Activated CD8-positive, alpha-beta memory T cell treated with anti-CD3 and anti-CD28 coated beads, Interleukin-2, amount 50 U/mL, for 24 hours (primary cell): ENCODE results near the gene KCNA10.

ENCODE experiments used
- DNase-seq: peaks from one replicate; pipeline ENCODE4 v3.0.0-alpha.2; 2020; ENCODE audit errors: extremely low read depth

KCNA10 gene

GRCh38 chr1:110519125-110519810 lies at the start of gene KCNA10:
Gene KCNA10 (minus strand): TSS chr1:110519175. CDS start chr1:110518787, 388 bp downstream.
- DNase-seq, result no peak

- no peak for DNase-seq
Observed at GRCh38 chr1:110566836-110567235, 47.9 kb upstream of the KCNA10 start.

- no peak for DNase-seq
Observed at GRCh38 chr1:110565565-110565964, 46.6 kb upstream of the KCNA10 start.

- DNase-seq, result no peak
Observed at GRCh38 chr1:110563089-110563488, 44.1 kb upstream of the KCNA10 start.

GRCh38 chr1:110561596-110561995 lies 42.6 kb upstream of the KCNA10 start:
- DNase-seq, result no peak

GRCh38 chr1:110559157-110559556 lies 40.2 kb upstream of the KCNA10 start:
- no peak for DNase-seq

GRCh38 chr1:110557481-110557880 lies 38.5 kb upstream of the KCNA10 start:
- no peak for DNase-seq

GRCh38 chr1:110556471-110556807 lies 37.5 kb upstream of the KCNA10 start:
- no peak for DNase-seq

GRCh38 chr1:110555807-110556470 lies 37.0 kb upstream of the KCNA10 start:
- DNase-seq, result no peak

GRCh38 chr1:110554871-110555801 lies 36.2 kb upstream of the KCNA10 start:
- DNase-seq, result peak; percentile 2

GRCh38 chr1:110551278-110551809 lies 32.4 kb upstream of the KCNA10 start:
- no peak for DNase-seq

GRCh38 chr1:110549831-110550230 lies 30.9 kb upstream of the KCNA10 start:
- no peak for DNase-seq

GRCh38 chr1:110548381-110548780 lies 29.4 kb upstream of the KCNA10 start:
- DNase-seq, result no peak

GRCh38 chr1:110547017-110547416 lies 28.0 kb upstream of the KCNA10 start:
- no peak for DNase-seq

- DNase-seq, result no peak
Observed at GRCh38 chr1:110545492-110545891, 26.5 kb upstream of the KCNA10 start.

GRCh38 chr1:110544753-110545152 lies 25.8 kb upstream of the KCNA10 start:
- DNase-seq, result no peak

- DNase-seq, result no peak
Observed at GRCh38 chr1:110542725-110543124, 23.8 kb upstream of the KCNA10 start.

- DNase-seq, result no peak
Observed at GRCh38 chr1:110541906-110542395, 23.0 kb upstream of the KCNA10 start.

GRCh38 chr1:110540891-110541685 lies 22.1 kb upstream of the KCNA10 start:
- no peak for DNase-seq

GRCh38 chr1:110538921-110539320 lies 19.9 kb upstream of the KCNA10 start:
- no peak for DNase-seq

- DNase-seq, result no peak
Observed at GRCh38 chr1:110538075-110538474, 19.1 kb upstream of the KCNA10 start.
